ENCODE measurements around the gene ADCY7. TPM values are rescaled to one million over a fixed set of nuclear protein-coding genes. Genes with fewer than 3 reads are reported as not detected.

The ADCY7 gene
- total RNA-seq, 1 experiment from 2014 or later, result 34.2 TPM

DNA sequence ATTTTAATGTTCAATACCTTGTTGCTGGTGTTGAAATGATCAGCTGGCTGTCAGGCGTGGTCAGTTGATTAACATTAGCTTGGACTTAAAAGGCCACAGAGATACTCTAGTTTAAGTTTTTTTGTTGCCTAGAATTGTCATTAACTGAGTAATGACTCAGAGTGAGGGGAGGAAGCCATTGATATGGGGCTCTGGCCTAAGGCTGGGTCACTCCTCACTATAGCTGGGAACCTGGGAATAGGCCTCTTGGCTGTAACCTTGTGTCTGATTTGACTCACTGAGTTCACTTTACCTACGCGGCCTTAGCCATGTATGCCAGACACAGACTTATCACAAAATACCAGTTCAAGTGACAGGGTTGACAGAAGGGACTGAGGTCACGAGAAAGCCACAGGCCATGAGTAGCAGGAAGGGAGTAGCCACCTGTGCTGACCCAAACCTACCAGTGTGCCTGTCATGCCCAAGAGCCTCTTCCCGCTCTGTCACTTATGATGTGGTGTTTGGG is 37.9 kb upstream of the ADCY7 start (continued):
- TF ChIP-seq POLR2A (IDR thresholded peaks at IDR 0.05; ENCODE audit: borderline replicate concordance, extremely low read depth, insufficient read depth, insufficient read length) (no peak), EZH2phosphoT487 (IDR thresholded peaks at IDR 0.05; ENCODE audit: borderline replicate concordance) (no peak), FOSL1 (IDR thresholded peaks at IDR 0.05; ENCODE audit: low read depth) (no peak)

DNA sequence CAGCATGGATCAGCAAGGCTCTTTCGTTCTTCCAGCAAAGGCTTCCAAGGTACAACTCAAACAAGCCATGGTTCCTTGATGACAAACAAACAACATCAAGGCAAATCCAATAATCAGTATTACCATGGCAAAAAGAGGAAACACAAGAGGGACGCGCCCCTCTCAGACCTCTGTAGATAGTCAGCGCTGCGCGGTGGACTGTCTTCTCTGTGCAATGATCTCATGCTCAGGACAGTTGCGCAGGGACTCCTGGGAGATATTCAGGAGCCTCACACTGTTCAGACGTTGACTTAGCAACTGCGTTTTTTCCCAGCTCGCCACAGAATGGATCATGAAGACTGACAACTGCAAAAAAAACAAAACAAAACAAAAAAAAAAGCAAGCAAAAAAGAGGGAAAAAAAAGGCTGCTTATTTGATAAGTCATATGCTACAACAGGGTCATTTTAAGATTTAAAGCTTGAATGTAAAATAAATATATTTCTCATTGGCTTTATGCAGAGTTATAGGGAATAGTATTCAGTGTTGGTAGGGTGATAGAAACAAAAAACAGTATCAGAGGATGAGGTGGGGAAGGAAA is 37.1 kb upstream of the ADCY7 start:
- intact Hi-C loops (cut with micrococcal nuclease), result no loop called here
- CTCF ChIA-PET, result interaction anchor here (1.3 to 2.3 kb wide), 2 partner anchors 19 to 436 kb away, joined by 3 to 6 read pairs; no protein-coding TSS in a partner anchor
- TF ChIP-seq SP1 (IDR thresholded peaks at IDR 0.05; ENCODE audit: low read depth) (no peak), RAD21 (IDR thresholded peaks at IDR 0.05; ENCODE audit: low read depth) (no peak), ELF1 (IDR thresholded peaks at IDR 0.05; ENCODE audit: borderline replicate concordance, low read depth) (no peak), SIN3A (IDR thresholded peaks at IDR 0.05; ENCODE audit: low read depth) (no peak), ZFX (IDR thresholded peaks at IDR 0.05) (no peak), CEBPB (IDR thresholded peaks at IDR 0.05; ENCODE audit: low read depth) (no peak), FOSL1 (IDR thresholded peaks at IDR 0.05; ENCODE audit: low read depth) (no peak), EGR1 (IDR thresholded peaks at IDR 0.05; ENCODE audit: low read depth) (no peak), EZH2phosphoT487 (IDR thresholded peaks at IDR 0.05; ENCODE audit: borderline replicate concordance) (no peak)
- TF ChIP-seq, protein P1, sequence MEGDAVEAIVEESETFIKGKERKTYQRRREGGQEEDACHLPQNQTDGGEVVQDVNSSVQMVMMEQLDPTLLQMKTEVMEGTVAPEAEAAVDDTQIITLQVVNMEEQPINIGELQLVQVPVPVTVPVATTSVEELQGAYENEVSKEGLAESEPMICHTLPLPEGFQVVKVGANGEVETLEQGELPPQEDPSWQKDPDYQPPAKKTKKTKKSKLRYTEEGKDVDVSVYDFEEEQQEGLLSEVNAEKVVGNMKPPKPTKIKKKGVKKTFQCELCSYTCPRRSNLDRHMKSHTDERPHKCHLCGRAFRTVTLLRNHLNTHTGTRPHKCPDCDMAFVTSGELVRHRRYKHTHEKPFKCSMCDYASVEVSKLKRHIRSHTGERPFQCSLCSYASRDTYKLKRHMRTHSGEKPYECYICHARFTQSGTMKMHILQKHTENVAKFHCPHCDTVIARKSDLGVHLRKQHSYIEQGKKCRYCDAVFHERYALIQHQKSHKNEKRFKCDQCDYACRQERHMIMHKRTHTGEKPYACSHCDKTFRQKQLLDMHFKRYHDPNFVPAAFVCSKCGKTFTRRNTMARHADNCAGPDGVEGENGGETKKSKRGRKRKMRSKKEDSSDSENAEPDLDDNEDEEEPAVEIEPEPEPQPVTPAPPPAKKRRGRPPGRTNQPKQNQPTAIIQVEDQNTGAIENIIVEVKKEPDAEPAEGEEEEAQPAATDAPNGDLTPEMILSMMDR (IDR thresholded peaks at IDR 0.05 in 2 of 3, conservative IDR thresholded peaks at IDR 0.05 in 1 of 3; ENCODE audit: borderline replicate concordance in 1 of 3, insufficient read depth in 1 of 3, low read depth in 2 of 3, low read length in 2 of 3), result no peak
- TF ChIP-seq, protein P2, sequence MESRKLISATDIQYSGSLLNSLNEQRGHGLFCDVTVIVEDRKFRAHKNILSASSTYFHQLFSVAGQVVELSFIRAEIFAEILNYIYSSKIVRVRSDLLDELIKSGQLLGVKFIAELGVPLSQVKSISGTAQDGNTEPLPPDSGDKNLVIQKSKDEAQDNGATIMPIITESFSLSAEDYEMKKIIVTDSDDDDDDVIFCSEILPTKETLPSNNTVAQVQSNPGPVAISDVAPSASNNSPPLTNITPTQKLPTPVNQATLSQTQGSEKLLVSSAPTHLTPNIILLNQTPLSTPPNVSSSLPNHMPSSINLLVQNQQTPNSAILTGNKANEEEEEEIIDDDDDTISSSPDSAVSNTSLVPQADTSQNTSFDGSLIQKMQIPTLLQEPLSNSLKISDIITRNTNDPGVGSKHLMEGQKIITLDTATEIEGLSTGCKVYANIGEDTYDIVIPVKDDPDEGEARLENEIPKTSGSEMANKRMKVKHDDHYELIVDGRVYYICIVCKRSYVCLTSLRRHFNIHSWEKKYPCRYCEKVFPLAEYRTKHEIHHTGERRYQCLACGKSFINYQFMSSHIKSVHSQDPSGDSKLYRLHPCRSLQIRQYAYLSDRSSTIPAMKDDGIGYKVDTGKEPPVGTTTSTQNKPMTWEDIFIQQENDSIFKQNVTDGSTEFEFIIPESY (IDR thresholded peaks at IDR 0.05; ENCODE audit: extremely low read depth, insufficient replicate concordance, low read length), result no peak
- TF ChIP-seq, protein P3, sequence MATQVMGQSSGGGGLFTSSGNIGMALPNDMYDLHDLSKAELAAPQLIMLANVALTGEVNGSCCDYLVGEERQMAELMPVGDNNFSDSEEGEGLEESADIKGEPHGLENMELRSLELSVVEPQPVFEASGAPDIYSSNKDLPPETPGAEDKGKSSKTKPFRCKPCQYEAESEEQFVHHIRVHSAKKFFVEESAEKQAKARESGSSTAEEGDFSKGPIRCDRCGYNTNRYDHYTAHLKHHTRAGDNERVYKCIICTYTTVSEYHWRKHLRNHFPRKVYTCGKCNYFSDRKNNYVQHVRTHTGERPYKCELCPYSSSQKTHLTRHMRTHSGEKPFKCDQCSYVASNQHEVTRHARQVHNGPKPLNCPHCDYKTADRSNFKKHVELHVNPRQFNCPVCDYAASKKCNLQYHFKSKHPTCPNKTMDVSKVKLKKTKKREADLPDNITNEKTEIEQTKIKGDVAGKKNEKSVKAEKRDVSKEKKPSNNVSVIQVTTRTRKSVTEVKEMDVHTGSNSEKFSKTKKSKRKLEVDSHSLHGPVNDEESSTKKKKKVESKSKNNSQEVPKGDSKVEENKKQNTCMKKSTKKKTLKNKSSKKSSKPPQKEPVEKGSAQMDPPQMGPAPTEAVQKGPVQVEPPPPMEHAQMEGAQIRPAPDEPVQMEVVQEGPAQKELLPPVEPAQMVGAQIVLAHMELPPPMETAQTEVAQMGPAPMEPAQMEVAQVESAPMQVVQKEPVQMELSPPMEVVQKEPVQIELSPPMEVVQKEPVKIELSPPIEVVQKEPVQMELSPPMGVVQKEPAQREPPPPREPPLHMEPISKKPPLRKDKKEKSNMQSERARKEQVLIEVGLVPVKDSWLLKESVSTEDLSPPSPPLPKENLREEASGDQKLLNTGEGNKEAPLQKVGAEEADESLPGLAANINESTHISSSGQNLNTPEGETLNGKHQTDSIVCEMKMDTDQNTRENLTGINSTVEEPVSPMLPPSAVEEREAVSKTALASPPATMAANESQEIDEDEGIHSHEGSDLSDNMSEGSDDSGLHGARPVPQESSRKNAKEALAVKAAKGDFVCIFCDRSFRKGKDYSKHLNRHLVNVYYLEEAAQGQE (IDR thresholded peaks at IDR 0.05; ENCODE audit: low read depth), result no peak
- Histone ChIP-seq H3K27me3 (ENCODE audit: insufficient read depth, low read length) (no peaks in the 10 kb centered on the region), H3K79me2 (ENCODE audit: insufficient read depth, low read length) (no peaks in the 10 kb centered on the region), H3K4me2 (ENCODE audit: low read length) (no peak overlapping the region), H3K9ac (ENCODE audit: low read length) (no peak overlapping the region), H4K20me1 (ENCODE audit: insufficient read depth) (no peaks in the 10 kb centered on the region), H3K9me2 (ENCODE audit: insufficient read depth) (no peaks in the 10 kb centered on the region), H3K36me3 (ENCODE audit: control insufficient read depth in 1 of 2, insufficient read depth in 2 of 2, low read length in 2 of 2) (peaks cover 4 to 20% of the 10 kb centered on the region in 2 experiments), H3K4me3 (replicated peaks in 1 of 2; ENCODE audit: low read depth in 1 of 2, low read length in 2 of 2) (no peak overlapping the region), H3K27ac (ENCODE audit: low read depth, low read length) (no peak overlapping the region), H3K9me3 (ENCODE audit: control insufficient read depth in 1 of 2, insufficient read depth in 1 of 2, low read depth in 1 of 2, low read length in 2 of 2) (no peaks in the 10 kb centered on the region), H3K4me1 (ENCODE audit: control insufficient read depth in 1 of 2, insufficient read depth in 2 of 2, low read length in 2 of 2) (no peaks in the 10 kb centered on the region), H2AFZ (ENCODE audit: low read depth, low read length, poor library complexity, severe bottlenecking) (no peak overlapping the region)
- RAD21 ChIA-PET (ENCODE audit: low non-redundant PET in 1 of 2, low total read pairs in 2 of 2, uncharacterized antibody in 2 of 2, unreplicated experiment in 2 of 2), result no interaction called here
- no peak for ATAC-seq
- POLR2A ChIA-PET, result no interaction called here
- DNase-seq (ENCODE audit: low read depth, low spot score), result no peak
- BruUV-seq (replicated peaks), result no TSS peak
